HepG2 (cell line): ENCODE measurements around the gene RTN4RL2. TPM values are rescaled to one million over a fixed set of nuclear protein-coding genes. Genes with fewer than 3 reads are reported as not detected.
A peak's percentile ranks its signal among the peaks of the same experiment; 100 is the strongest.

ENCODE experiments used
- ATRX ChIP-seq: sonication (generic); formaldehyde crosslinking; IDR thresholded peaks from 2 replicates; pipeline ENCODE4 v1.4.0; 2020; ENCODE audit warnings: missing genetic modification reagents, borderline replicate concordance
- BORCS8-MEF2B ChIP-seq: sonication (generic); formaldehyde crosslinking; IDR thresholded peaks from 2 replicates; pipeline ENCODE4 v1.8.0; 2022; ENCODE audit warnings: mild to moderate bottlenecking, missing genetic modification reagents
- DPF2 ChIP-seq: sonication (generic); formaldehyde crosslinking; IDR thresholded peaks from 2 replicates; pipeline ENCODE4 v1.4.0; 2020; ENCODE audit warnings: mild to moderate bottlenecking, low read depth, missing genetic modification reagents, borderline replicate concordance
- FOXM1 ChIP-seq: sonication (generic); formaldehyde crosslinking; IDR thresholded peaks from 2 replicates; pipeline ENCODE4 v1.5.0; 2020; ENCODE audit warnings: missing genetic modification reagents
- GLI4 ChIP-seq: sonication (generic); formaldehyde crosslinking; IDR thresholded peaks from 2 replicates; pipeline ENCODE4 v1.5.1; 2020; ENCODE audit warnings: missing genetic modification reagents, mild to moderate bottlenecking, moderate library complexity, borderline replicate concordance
- HNRNPK ChIP-seq: fragments of 200-400 bp; formaldehyde crosslinking; IDR thresholded peaks from 2 replicates; pipeline ENCODE4 v1.6.1; 2018; ENCODE audit warnings: low read length, low read depth, moderate library complexity, mild to moderate bottlenecking; ENCODE audit not compliant: poor library complexity, severe bottlenecking
- HNRNPUL1 ChIP-seq: fragments of 200-400 bp; formaldehyde crosslinking; IDR thresholded peaks from 2 replicates; pipeline ENCODE4 v1.6.1; 2017; ENCODE audit warnings: low read depth, mild to moderate bottlenecking, low read length, moderate library complexity
- KDM6A ChIP-seq: IDR thresholded peaks from 2 replicates; pipeline ENCODE4 v1.6.1; 2016; ENCODE audit warnings: low read depth
- MIER2 ChIP-seq: IDR thresholded peaks from 2 replicates; pipeline ENCODE4 v1.6.1; 2016; ENCODE audit warnings: missing biosample characterization, missing genetic modification reagents
- NCOA2 ChIP-seq: sonication (generic); formaldehyde crosslinking; IDR thresholded peaks from 2 replicates; pipeline ENCODE4 v1.8.0; 2022; ENCODE audit warnings: inconsistent platforms
- NFYB ChIP-seq: sonication (generic); formaldehyde crosslinking; IDR thresholded peaks from 2 replicates; pipeline ENCODE4 v1.4.0; 2020; ENCODE audit warnings: missing genetic modification reagents
- REL ChIP-seq: sonication (generic); formaldehyde crosslinking; conservative IDR thresholded peaks from 2 replicates; pipeline ENCODE4 v1.8.0; 2022; ENCODE audit warnings: mild to moderate bottlenecking, missing genetic modification reagents, moderate library complexity
- RFX5 ChIP-seq: IDR thresholded peaks from 2 replicates; pipeline ENCODE4 v1.6.1; 2011; ENCODE audit warnings: low read depth, low read length, improper control_type of control experiment
- WIZ ChIP-seq: sonication (generic); formaldehyde crosslinking; IDR thresholded peaks from 2 replicates; pipeline ENCODE4 v1.5.1; 2020; ENCODE audit warnings: mild to moderate bottlenecking, missing genetic modification reagents
- ZFP36 ChIP-seq: fragments of 150-350 bp; IDR thresholded peaks from 2 replicates; pipeline ENCODE4 v1.6.1; 2018; ENCODE audit warnings: borderline replicate concordance, low read length, low read depth; ENCODE audit not compliant: partially characterized antibody
- ZNF230 ChIP-seq: sonication (generic); formaldehyde crosslinking; IDR thresholded peaks from 2 replicates; pipeline ENCODE4 v1.4.0; 2020; ENCODE audit warnings: mild to moderate bottlenecking, missing genetic modification reagents
- ZNF652 ChIP-seq: IDR thresholded peaks from 2 replicates; pipeline ENCODE4 v1.6.1; 2016; ENCODE audit warnings: low read depth, borderline replicate concordance
- ZNF790 ChIP-seq: sonication (generic); formaldehyde crosslinking; IDR thresholded peaks from 2 replicates; pipeline ENCODE4 v1.8.0; 2022; ENCODE audit warnings: missing genetic modification reagents, mild to moderate bottlenecking, borderline replicate concordance
- polyA plus RNA-seq, 8 experiments: library from polyadenylated mRNA; depleted of rRNA in 3 of 8; stranded (reverse) in 7 of 8; unstranded in 1 of 8; fragments of >200 nt; fragmentation: Illumina TruSeq in 4 of 8; extraction: Trizol in 4 of 8; gene quantifications; 2 replicates each; pipeline versions ENCODE4 v1.2.1 to v1.2.3, GENCODE V29; 2011 to 2016; ENCODE audit warnings: low read depth in 4 of 8, missing spikeins in 1 of 8, mixed read lengths in 1 of 8; ENCODE audit not compliant: insufficient read depth in 1 of 8
- total RNA-seq, 5 experiments: library from RNA; depleted of rRNA; stranded (reverse); fragments of >200 nt; fragmentation: Illumina TruSeq; extraction: Trizol; gene quantifications; 2 replicates each; pipeline ENCODE4 v1.2.3, GENCODE V29; 2016; ENCODE audit warnings: low read depth in 1 of 5
- TF ChIP-seq, protein P1 (sequence below): sonication (generic); formaldehyde crosslinking; IDR thresholded peaks from 2 replicates; pipeline ENCODE4 v1.4.0; 2020; ENCODE audit warnings: missing genetic modification reagents, mild to moderate bottlenecking, borderline replicate concordance
- TF ChIP-seq, protein P2 (sequence below): sonication (generic); formaldehyde crosslinking; IDR thresholded peaks from 2 replicates; pipeline ENCODE4 v1.4.0; 2020; ENCODE audit warnings: missing genetic modification reagents
- TF ChIP-seq, protein P3 (sequence below): sonication (generic); formaldehyde crosslinking; IDR thresholded peaks from 2 replicates; pipeline ENCODE4 v1.5.0; 2020; ENCODE audit warnings: missing genetic modification reagents
- TF ChIP-seq, protein P4 (sequence below): sonication (generic); formaldehyde crosslinking; IDR thresholded peaks from 2 replicates; pipeline ENCODE4 v1.5.0; 2020; ENCODE audit warnings: mild to moderate bottlenecking, missing genetic modification reagents

RTN4RL2 gene
- total and polyA plus RNA-seq, 2 of the 13 experiments (the other 11 are each of a cell fraction or from before 2014, with no cell fraction given): 1.3 to 4.3 TPM

DNA sequence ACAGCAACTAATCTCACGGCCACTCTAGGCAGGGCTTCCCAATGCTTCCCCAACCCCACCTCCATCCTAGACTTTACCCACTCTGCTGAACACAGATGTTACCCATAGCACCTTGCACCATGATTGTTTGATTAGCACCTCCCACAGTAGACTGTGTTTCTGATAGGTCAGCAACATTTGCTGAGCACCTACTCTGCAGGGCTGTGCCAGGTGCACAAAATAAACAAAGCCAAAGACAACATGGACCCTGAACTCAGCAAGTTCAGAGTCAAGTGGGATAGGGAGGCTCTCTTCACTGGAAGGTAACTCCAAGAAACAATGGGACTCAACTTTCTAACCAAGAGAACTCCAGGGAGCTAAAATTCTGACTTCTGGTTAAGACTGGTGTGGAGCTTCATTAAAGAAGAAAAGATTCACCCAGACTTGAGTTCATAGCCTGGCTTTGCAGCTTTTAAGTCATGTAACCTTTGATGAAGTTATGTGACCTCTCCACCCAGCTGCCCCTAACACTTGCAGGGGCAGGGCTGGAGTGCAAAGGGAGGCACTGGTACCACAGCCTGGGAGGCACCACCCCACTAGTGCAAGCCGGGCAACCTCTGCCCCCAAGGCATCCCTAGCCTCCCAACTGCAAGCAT is 6.7 kb upstream of the RTN4RL2 start (continued):
- TF ChIP-seq DPF2 (peak; percentile 83), ZNF790 (CRISPR knock-in tag) (0 out of 2 replicates have a peak, but pooled peaks have one; percentile 15), WIZ (CRISPR knock-in tag) (peak; percentile 94), MIER2 (CRISPR knock-in tag) (peak; percentile 50; the same call in 1 of the 2 replicates), HNRNPUL1 (no peak), NCOA2 (CRISPR knock-in tag) (peak; percentile 88), RFX5 (no peak), ZNF230 (CRISPR knock-in tag) (no peak), REL (no peak), GLI4 (CRISPR knock-in tag) (no peak), ZFP36 (no peak), HNRNPK (no peak), KDM6A (peak; percentile 98), BORCS8-MEF2B (CRISPR knock-in tag) (no peak), ZNF652 (peak; percentile 53; the same call in 1 of the 2 replicates), ATRX (no peak), FOXM1 (no peak), NFYB (CRISPR knock-in tag) (peak; percentile 73)
- TF ChIP-seq, protein P1, sequence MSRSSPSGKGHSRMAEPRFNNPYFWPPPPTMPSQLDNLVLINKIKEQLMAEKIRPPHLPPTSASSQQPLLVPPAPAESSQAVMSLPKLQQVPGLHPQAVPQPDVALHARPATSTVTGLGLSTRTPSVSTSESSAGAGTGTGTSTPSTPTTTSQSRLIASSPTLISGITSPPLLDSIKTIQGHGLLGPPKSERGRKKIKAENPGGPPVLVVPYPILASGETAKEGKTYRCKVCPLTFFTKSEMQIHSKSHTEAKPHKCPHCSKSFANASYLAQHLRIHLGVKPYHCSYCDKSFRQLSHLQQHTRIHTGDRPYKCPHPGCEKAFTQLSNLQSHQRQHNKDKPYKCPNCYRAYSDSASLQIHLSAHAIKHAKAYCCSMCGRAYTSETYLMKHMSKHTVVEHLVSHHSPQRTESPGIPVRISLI: peak; percentile 58; the same call in 1 of the 2 replicates
- TF ChIP-seq, protein P2, sequence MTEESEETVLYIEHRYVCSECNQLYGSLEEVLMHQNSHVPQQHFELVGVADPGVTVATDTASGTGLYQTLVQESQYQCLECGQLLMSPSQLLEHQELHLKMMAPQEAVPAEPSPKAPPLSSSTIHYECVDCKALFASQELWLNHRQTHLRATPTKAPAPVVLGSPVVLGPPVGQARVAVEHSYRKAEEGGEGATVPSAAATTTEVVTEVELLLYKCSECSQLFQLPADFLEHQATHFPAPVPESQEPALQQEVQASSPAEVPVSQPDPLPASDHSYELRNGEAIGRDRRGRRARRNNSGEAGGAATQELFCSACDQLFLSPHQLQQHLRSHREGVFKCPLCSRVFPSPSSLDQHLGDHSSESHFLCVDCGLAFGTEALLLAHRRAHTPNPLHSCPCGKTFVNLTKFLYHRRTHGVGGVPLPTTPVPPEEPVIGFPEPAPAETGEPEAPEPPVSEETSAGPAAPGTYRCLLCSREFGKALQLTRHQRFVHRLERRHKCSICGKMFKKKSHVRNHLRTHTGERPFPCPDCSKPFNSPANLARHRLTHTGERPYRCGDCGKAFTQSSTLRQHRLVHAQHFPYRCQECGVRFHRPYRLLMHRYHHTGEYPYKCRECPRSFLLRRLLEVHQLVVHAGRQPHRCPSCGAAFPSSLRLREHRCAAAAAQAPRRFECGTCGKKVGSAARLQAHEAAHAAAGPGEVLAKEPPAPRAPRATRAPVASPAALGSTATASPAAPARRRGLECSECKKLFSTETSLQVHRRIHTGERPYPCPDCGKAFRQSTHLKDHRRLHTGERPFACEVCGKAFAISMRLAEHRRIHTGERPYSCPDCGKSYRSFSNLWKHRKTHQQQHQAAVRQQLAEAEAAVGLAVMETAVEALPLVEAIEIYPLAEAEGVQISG (CRISPR knock-in tag): peak; percentile 87
- TF ChIP-seq, protein P3, sequence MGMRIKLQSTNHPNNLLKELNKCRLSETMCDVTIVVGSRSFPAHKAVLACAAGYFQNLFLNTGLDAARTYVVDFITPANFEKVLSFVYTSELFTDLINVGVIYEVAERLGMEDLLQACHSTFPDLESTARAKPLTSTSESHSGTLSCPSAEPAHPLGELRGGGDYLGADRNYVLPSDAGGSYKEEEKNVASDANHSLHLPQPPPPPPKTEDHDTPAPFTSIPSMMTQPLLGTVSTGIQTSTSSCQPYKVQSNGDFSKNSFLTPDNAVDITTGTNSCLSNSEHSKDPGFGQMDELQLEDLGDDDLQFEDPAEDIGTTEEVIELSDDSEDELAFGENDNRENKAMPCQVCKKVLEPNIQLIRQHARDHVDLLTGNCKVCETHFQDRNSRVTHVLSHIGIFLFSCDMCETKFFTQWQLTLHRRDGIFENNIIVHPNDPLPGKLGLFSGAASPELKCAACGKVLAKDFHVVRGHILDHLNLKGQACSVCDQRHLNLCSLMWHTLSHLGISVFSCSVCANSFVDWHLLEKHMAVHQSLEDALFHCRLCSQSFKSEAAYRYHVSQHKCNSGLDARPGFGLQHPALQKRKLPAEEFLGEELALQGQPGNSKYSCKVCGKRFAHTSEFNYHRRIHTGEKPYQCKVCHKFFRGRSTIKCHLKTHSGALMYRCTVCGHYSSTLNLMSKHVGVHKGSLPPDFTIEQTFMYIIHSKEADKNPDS (CRISPR knock-in tag): peak; percentile 86; the same call in 1 of the 2 replicates
- TF ChIP-seq, protein P4, sequence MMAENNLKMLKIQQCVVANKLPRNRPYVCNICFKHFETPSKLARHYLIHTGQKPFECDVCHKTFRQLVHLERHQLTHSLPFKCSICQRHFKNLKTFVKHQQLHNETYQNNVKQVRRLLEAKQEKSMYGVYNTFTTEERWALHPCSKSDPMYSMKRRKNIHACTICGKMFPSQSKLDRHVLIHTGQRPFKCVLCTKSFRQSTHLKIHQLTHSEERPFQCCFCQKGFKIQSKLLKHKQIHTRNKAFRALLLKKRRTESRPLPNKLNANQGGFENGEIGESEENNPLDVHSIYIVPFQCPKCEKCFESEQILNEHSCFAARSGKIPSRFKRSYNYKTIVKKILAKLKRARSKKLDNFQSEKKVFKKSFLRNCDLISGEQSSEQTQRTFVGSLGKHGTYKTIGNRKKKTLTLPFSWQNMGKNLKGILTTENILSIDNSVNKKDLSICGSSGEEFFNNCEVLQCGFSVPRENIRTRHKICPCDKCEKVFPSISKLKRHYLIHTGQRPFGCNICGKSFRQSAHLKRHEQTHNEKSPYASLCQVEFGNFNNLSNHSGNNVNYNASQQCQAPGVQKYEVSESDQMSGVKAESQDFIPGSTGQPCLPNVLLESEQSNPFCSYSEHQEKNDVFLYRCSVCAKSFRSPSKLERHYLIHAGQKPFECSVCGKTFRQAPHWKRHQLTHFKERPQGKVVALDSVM: 0 out of 2 replicates have a peak, but pooled peaks have one; percentile 35
